Activated T-helper 2 cell treated with anti-CD3 and anti-CD28 coated beads, Interferon-gamma antibody, Interleukin-2, Interleukin-4, amounts not matched to agents 10 μg/mL and 5 μg/mL and 100 μg/mL, durations not matched to agents 14 hours and 24 hours and 36 hours (primary cell): ENCODE measurements around the gene KIAA1586. TPM values are rescaled to one million over a fixed set of nuclear protein-coding genes. Genes with fewer than 3 reads are reported as not detected.
"Not testable (repeated sequence)": the region's sequence is repeated elsewhere in the genome, so short reads cannot be mapped to it uniquely, and the experiment has no call there.

Experiments used
- DNase-seq: peaks from one replicate; pipeline ENCODE4 v3.0.0; 2021; ENCODE audit warnings: low spot score
- H3K27ac Mint-ChIP-seq: one replicate; pipeline ENCODE4 v1.8.0; 2021; ENCODE audit warnings: mixed read lengths
- H3K27me3 Mint-ChIP-seq: one replicate; pipeline ENCODE4 v1.8.0; 2021; ENCODE audit warnings: low read depth, mixed read lengths
- H3K36me3 Mint-ChIP-seq: one replicate; pipeline ENCODE4 v1.8.0; 2021; ENCODE audit warnings: low read depth, mixed read lengths
- H3K4me1 Mint-ChIP-seq: one replicate; pipeline ENCODE4 v1.8.0; 2021; ENCODE audit warnings: low read depth, mixed read lengths
- H3K4me3 Mint-ChIP-seq: one replicate; pipeline ENCODE4 v1.8.0; 2021; ENCODE audit warnings: low read depth, mild to moderate bottlenecking, moderate library complexity, mixed read lengths
- H3K9me3 Mint-ChIP-seq: one replicate; pipeline ENCODE4 v1.8.0; 2021; ENCODE audit warnings: mixed read lengths
- intact Hi-C: fragments of 100-400 bp; cut with micrococcal nuclease; formaldehyde crosslinking; loops from one replicate; pipeline ENCODE4 v1.15.1; 2023
- total RNA-seq: library from RNA; stranded (reverse); gene quantifications from 2 replicates; pipeline ENCODE4 v1.2.3, GENCODE V29; 2022

KIAA1586 gene
- total RNA-seq, 1 donor from 2014 or later, result 13.1 TPM

DNA sequence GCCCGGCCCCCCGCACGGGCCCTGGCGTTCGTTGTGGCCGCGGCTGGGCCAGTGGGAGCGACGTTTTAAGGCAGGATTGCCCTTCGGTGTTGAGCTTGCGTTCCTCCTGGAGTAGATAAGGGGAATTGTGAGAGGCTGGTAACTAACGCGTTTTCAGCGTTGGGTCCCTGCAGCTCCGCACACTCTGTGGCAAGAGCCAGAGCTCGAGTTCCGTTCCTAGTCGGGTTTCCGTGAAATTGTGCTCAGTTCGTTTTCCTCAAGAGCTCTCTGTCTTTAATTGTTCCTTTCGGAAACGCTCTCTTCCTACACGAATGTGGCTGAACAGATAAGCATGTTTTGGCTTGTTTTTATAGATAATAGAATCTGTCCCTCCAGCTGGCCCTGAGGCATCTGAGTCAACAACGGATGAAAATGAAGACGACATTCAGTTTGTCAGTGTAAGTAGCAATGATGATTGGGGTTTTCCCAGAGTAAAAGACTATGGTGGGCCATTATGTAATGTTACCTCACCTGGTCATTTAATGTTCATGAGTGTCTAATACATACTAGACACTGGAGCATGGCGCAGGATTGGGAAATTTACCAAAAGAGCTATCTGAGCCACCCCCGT is 44.1 kb downstream of the KIAA1586 start:
- H3K9me3 Mint-ChIP-seq, H3K27me3 Mint-ChIP-seq, DNase-seq, H3K27ac Mint-ChIP-seq: not testable (repeated sequence)
- peaks cover 24% of the 10 kb centered on the region for H3K36me3 Mint-ChIP-seq
- intact Hi-C loops, result loop anchor here (1.0 to 10.0 kb wide), 2 partner anchors 132 to 136 kb away; partner anchors contain the start of genes BEND6 and RAB23
- peaks cover 37% of the 10 kb centered on the region for H3K4me1 Mint-ChIP-seq
- H3K4me3 Mint-ChIP-seq, result peak overlapping the region; percentile 73

DNA sequence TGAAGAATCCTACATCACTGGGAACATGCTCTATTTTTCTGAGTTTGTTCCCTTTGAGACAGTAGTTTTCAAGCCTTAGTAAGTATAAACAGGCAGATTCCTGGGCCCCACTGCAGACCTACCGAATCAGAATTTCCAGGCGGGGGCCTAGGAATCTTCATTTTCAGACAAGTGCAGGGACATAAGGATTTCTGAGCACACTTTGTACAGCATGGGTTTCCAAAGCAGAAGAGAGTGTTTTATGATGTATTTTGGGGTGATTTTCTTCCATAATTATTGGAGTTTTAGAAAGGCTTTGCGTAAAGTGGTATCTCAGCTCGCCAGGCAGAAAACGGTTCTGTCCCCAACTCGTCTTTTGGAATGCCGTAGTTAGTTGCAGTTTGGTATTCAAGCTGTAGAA is 44.9 kb downstream of the KIAA1586 start:
- peaks cover 26% of the 10 kb centered on the region for H3K36me3 Mint-ChIP-seq
- not testable (repeated sequence) for H3K27me3 Mint-ChIP-seq, DNase-seq, H3K9me3 Mint-ChIP-seq
- H3K27ac Mint-ChIP-seq, result peak overlapping the region; percentile 24
- peaks cover 39% of the 10 kb centered on the region for H3K4me1 Mint-ChIP-seq
- intact Hi-C loops, result loop anchor here (10.0 kb wide), 1 partner anchor 137 kb away; the partner anchor contains the start of gene BEND6
- H3K4me3 Mint-ChIP-seq, result peak overlapping the region; percentile 75

DNA sequence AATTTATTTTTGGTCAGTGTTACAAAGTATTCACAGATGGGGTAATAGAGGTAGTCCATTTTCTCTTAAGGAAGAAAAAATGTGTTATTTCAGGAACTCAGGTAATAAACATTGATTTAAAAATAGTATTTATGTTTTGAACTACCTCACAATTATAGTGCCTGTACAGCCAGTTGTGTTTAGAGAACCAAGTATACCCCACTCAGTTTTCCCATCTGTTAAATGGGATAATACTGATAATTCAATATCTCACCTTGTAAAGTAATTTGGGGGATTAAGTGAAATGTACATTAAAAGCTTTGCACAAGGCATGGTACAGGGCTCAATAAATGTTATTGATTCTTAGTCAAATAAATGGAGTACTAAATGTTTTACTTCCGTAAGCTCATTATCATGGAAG is 48.2 kb downstream of the KIAA1586 start:
- no peak for DNase-seq
- Mint-ChIP-seq H3K27ac (no peak overlapping the region), H3K36me3 (peaks cover 52% of the 10 kb centered on the region), H3K9me3 (no peaks in the 10 kb centered on the region), H3K27me3 (no peaks in the 10 kb centered on the region), H3K4me1 (peaks cover 36% of the 10 kb centered on the region), H3K4me3 (no peak overlapping the region)
- intact Hi-C loops, result loop anchor here (10.0 kb wide), 1 partner anchor 140 kb away; the partner anchor contains the start of gene BEND6

DNA sequence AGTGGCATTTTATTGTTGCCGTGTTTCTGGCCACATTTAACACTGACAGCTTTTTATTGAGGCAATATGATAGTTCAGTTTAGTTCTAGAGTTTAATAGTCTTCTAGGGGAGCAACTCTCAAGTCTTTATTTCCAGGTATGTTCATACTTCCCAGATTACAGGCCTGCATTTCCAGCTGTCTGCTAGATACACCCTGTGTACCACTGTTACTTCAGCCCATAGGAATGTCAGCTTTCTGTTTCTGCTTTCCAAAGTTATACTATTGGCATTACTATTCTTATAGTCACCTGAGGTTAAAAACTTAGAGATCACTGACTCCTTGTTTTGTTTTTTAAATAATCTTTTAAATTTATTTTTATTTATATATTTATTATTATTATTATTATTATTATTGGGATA is 51.1 kb downstream of the KIAA1586 start:
- DNase-seq, result no peak
- intact Hi-C loops, result loop anchor here (10.0 kb wide), 1 partner anchor 143 kb away; the partner anchor contains the start of gene BEND6
- Mint-ChIP-seq H3K27me3 (no peaks in the 10 kb centered on the region), H3K9me3 (no peaks in the 10 kb centered on the region), H3K27ac (no peak overlapping the region), H3K4me3 (no peak overlapping the region), H3K36me3 (peaks cover 65% of the 10 kb centered on the region), H3K4me1 (peaks cover 22% of the 10 kb centered on the region)

DNA sequence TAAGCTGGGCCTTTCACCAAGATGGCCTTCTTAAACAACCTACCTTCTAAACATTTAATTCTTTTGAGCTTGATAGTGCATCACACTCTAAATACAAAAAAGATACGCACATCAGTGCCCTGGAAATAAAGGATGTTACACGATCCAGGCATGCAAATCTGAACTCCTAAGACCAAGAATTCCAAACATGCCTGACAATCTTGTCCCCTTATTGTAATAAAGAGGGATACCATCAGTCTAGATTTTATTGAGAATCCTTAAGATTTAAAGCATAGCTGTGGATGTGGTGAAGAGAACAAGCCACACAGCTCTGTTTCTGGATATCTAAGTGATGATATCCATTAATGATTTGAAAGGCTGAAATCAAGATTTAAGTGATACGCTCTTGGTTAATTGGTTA is 56.5 kb downstream of the KIAA1586 start:
- Mint-ChIP-seq H3K36me3 (peaks cover 82% of the 10 kb centered on the region), H3K4me1 (peaks cover 16% of the 10 kb centered on the region), H3K4me3 (no peak overlapping the region), H3K27me3 (no peaks in the 10 kb centered on the region), H3K9me3 (no peaks in the 10 kb centered on the region), H3K27ac (no peak overlapping the region)
- intact Hi-C loops, result no loop called here
- DNase-seq, result no peak

DNA sequence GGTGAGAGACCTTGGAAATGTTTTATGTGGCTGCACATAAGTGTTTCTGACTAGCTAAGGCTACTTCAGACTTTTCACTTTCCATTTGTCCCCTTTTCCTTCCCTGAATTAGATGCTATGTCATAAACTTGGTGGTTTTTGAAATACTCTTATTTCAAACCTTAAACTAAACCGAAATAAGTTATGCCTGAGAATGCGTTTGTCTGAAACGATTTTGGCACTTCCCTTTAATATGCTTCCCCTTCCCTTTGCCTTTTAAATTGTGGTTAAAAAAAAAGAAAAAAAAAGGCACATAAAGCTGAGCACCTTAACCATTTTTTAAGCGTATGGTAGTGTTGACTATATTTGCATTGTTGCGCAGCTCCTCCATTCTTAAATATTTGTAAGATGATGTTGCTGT is 57.8 kb downstream of the KIAA1586 start:
- Mint-ChIP-seq H3K36me3 (peaks cover 78% of the 10 kb centered on the region), H3K4me1 (peaks cover 18% of the 10 kb centered on the region), H3K27ac (no peak overlapping the region), H3K4me3 (no peak overlapping the region), H3K9me3 (no peaks in the 10 kb centered on the region), H3K27me3 (no peaks in the 10 kb centered on the region)
- intact Hi-C loops, result no loop called here
- no peak for DNase-seq

Other genes with a start within 250 kb of the KIAA1586 start
- gene BEND6, start 91.6 kb upstream of the KIAA1586 start, total RNA-seq, result not detected in 2 replicates
- gene ZNF451, start 43.5 kb downstream of the KIAA1586 start, total RNA-seq, result 57.7 and 60.3 TPM in 2 replicates
- gene BAG2, start 125.6 kb downstream of the KIAA1586 start, total RNA-seq, result 13.6 and 14.3 TPM in 2 replicates
- gene RAB23, start 175.6 kb downstream of the KIAA1586 start, total RNA-seq, result 4.8 and 5.1 TPM in 2 replicates